ENCODE measurements around the gene CAMSAP1. TPM values are rescaled to one million over a fixed set of nuclear protein-coding genes. Genes with fewer than 3 reads are reported as not detected.

The CAMSAP1 gene
- total and polyA plus RNA-seq, 9 of the 15 experiments (the other 6 are each of a cell fraction or from before 2014, with no cell fraction given) = 1.5 to 28.8 (median 14.3) TPM

DNA sequence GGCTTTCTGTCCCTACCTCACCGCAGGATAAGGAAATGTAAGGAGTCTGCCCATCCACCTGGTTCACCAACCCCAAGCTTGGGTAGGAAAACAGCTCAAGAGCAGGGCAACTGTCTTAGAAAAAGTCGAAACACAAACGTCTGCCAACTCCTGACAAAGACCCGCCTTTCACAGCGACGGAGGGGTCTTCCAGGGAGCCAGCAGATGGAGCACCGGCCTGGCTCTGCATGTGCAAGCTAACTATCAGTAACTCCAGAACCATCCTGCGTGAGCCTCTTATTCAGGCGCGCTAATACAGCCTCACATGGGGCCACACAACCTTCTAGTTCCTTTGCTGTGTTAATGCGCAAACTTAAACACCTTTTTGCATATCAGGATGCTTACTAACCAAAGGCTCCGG, 26.9 kb downstream of the CAMSAP1 start (continued):
- TF ChIP-seq SMAD3 (CRISPR knock-in tag; conservative IDR thresholded peaks at IDR 0.05) = no peak

GRCh38 chr9:135879619-135880018, 27.7 kb downstream of the CAMSAP1 start:
- Histone ChIP-seq H2AFZ (ENCODE audit: low read depth, low read length) (no peak overlapping the region), H3K9ac (ENCODE audit: insufficient read depth in 1 of 2, low read depth in 2 of 2, low read length in 2 of 2) (no peak overlapping the region), H3K4me2 (ENCODE audit: insufficient read depth, low read length) (no peak overlapping the region), H3K79me2 (ENCODE audit: control insufficient read depth, insufficient read depth, low read length) (peaks cover 86% of the 10 kb centered on the region), H4K20me1 (replicated peaks; ENCODE audit: control insufficient read depth, insufficient read depth, low read length) (peaks cover 34% of the 10 kb centered on the region), H3K27ac (ENCODE audit: extremely low read depth, low read depth, low read length) (no peak overlapping the region), H3K9me1 (ENCODE audit: control insufficient read depth, insufficient read depth, low read length) (peaks cover 11% of the 10 kb centered on the region), H3K4me1 (replicated peaks in 1 of 2; ENCODE audit: control insufficient read depth in 2 of 2, insufficient read depth in 2 of 2, low read length in 2 of 2) (peaks cover 16 to 20% of the 10 kb centered on the region in 2 experiments; a peak in 4 of 5 replicates), H3K27me3 (ENCODE audit: control insufficient read depth in 2 of 2, insufficient read depth in 2 of 2, low read length in 2 of 2) (no peaks in the 10 kb centered on the region), H3K36me3 (ENCODE audit: control insufficient read depth, insufficient read depth, low read length) (peaks cover 44% of the 10 kb centered on the region; the same call in 2 of the 3 replicates), H3K9me3 (replicated peaks; ENCODE audit: control insufficient read depth, insufficient read depth, low read depth, low read length) (no peaks in the 10 kb centered on the region), H3K4me3 (no peak overlapping the region)
- peak; percentile 40 for FAIRE-seq
- intact Hi-C loops (cut with micrococcal nuclease) = no loop called here
- CTCF ChIA-PET (ENCODE audit: low intra/inter-chr PET ratio) = no interaction called here
- no TSS peak for BruUV-seq (replicated peaks)
- WGBS (ENCODE audit: insufficient coverage, low coverage, missing lambda C conversion rate) = 45% methylated on average over 8 of the region's 8 CpGs
- DNase-seq (ENCODE audit: extremely low read depth in 1 of 4, low spot score in 3 of 4) = no peak
- no peak for TF ChIP-seq ARID3B (CRISPR knock-in tag; IDR thresholded peaks at IDR 0.05; ENCODE audit: borderline replicate concordance)
- in situ Hi-C loops (cut with MboI) = no loop called here
- peak; percentile 39; the same call in 2 of the 3 replicates for ATAC-seq
- POLR2A ChIA-PET = no interaction called here

- peaks cover 44% of the 10 kb centered on the region; the same call in 2 of the 3 replicates for H3K36me3 ChIP-seq (ENCODE audit: control insufficient read depth, insufficient read depth, low read length)
- H3K4me2 ChIP-seq (ENCODE audit: insufficient read depth, low read length) = no peak overlapping the region
- H3K9me1 ChIP-seq (ENCODE audit: control insufficient read depth, insufficient read depth, low read length) = peaks cover 9% of the 10 kb centered on the region
- in situ Hi-C loops (cut with MboI) (no loop called here), intact Hi-C loops (cut with micrococcal nuclease) (no loop called here)
- H3K9ac ChIP-seq (ENCODE audit: insufficient read depth in 1 of 2, low read depth in 2 of 2, low read length in 2 of 2) = no peak overlapping the region
- no peak for DNase-seq (ENCODE audit: extremely low read depth in 1 of 4, low spot score in 3 of 4)
- POLR2A ChIA-PET = no interaction called here
- no peak overlapping the region for H3K27ac ChIP-seq (ENCODE audit: extremely low read depth, low read depth, low read length)
- BruUV-seq (replicated peaks) = no TSS peak
- peaks cover 12 to 16% of the 10 kb centered on the region in 2 experiments; a peak in 4 of 5 replicates for H3K4me1 ChIP-seq (replicated peaks in 1 of 2; ENCODE audit: control insufficient read depth in 2 of 2, insufficient read depth in 2 of 2, low read length in 2 of 2)
- H2AFZ ChIP-seq (ENCODE audit: low read depth, low read length) = no peak overlapping the region
- peaks cover 86% of the 10 kb centered on the region for H3K79me2 ChIP-seq (ENCODE audit: control insufficient read depth, insufficient read depth, low read length)
- 69% methylated on average over 2 of the region's 2 CpGs for WGBS (ENCODE audit: insufficient coverage, low coverage, missing lambda C conversion rate)
- no peak for FAIRE-seq
- no peaks in the 10 kb centered on the region for H3K27me3 ChIP-seq (ENCODE audit: control insufficient read depth in 2 of 2, insufficient read depth in 2 of 2, low read length in 2 of 2)
- no peaks in the 10 kb centered on the region for H3K9me3 ChIP-seq (replicated peaks; ENCODE audit: control insufficient read depth, insufficient read depth, low read depth, low read length)
- no peak overlapping the region for H3K4me3 ChIP-seq
- H4K20me1 ChIP-seq (replicated peaks; ENCODE audit: control insufficient read depth, insufficient read depth, low read length) = peaks cover 30% of the 10 kb centered on the region
- CTCF ChIA-PET (ENCODE audit: low intra/inter-chr PET ratio) = no interaction called here
- ATAC-seq = no peak
- TF ChIP-seq NR1H2 (CRISPR knock-in tag; IDR thresholded peaks at IDR 0.05) = no peak
- TF ChIP-seq, protein P1, sequence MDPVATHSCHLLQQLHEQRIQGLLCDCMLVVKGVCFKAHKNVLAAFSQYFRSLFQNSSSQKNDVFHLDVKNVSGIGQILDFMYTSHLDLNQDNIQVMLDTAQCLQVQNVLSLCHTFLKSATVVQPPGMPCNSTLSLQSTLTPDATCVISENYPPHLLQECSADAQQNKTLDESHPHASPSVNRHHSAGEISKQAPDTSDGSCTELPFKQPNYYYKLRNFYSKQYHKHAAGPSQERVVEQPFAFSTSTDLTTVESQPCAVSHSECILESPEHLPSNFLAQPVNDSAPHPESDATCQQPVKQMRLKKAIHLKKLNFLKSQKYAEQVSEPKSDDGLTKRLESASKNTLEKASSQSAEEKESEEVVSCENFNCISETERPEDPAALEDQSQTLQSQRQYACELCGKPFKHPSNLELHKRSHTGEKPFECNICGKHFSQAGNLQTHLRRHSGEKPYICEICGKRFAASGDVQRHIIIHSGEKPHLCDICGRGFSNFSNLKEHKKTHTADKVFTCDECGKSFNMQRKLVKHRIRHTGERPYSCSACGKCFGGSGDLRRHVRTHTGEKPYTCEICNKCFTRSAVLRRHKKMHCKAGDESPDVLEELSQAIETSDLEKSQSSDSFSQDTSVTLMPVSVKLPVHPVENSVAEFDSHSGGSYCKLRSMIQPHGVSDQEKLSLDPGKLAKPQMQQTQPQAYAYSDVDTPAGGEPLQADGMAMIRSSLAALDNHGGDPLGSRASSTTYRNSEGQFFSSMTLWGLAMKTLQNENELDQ (CRISPR knock-in tag; IDR thresholded peaks at IDR 0.05; ENCODE audit: borderline replicate concordance) = no peak
- no peak for TF ChIP-seq KDM2B (CRISPR knock-in tag; IDR thresholded peaks at IDR 0.05)
- TF ChIP-seq THRAP3 (IDR thresholded peaks at IDR 0.05; ENCODE audit: borderline replicate concordance) = no peak
- TF ChIP-seq BMI1 (IDR thresholded peaks at IDR 0.05; ENCODE audit: low read length) = no peak
- TF ChIP-seq KDM4B (IDR thresholded peaks at IDR 0.05; ENCODE audit: borderline replicate concordance in 2 of 2, low read depth in 1 of 2) = no peak
- TF ChIP-seq STAT5A (IDR thresholded peaks at IDR 0.05; ENCODE audit: borderline replicate concordance, low read length) = no peak
- no peak for TF ChIP-seq POU5F1 (IDR thresholded peaks at IDR 0.05; ENCODE audit: borderline replicate concordance, low read depth, low read length, partially characterized antibody)
- TF ChIP-seq ZNF507 (tag; conservative IDR thresholded peaks at IDR 0.05) = no peak
Observed at GRCh38 chr9:135879237-135879601, 28.1 kb downstream of the CAMSAP1 start.
